Peyer's patch (tissue), 4 donors: ENCODE data around the gene MYLK. TPM values are rescaled to one million over a fixed set of nuclear protein-coding genes. Genes with fewer than 3 reads are reported as not detected.
A peak's percentile ranks its signal among the peaks of the same experiment; 100 is the strongest.

Experiments used
- DNase-seq, 3 donors: peaks; one replicate each; pipeline ENCODE4 v3.0.0-alpha.2; 2017 to 2019
- H3K27ac ChIP-seq, 4 donors: fragments of 200-600 bp; sonication (generic); one replicate each; pipeline ENCODE4 v1.5.1; 2016 to 2019
- H3K27me3 ChIP-seq, 2 donors: fragments of 200-600 bp; sonication (generic); one replicate each; pipeline ENCODE4 v1.5.1; 2019
- H3K36me3 ChIP-seq, 3 donors: fragments of 200-600 bp; sonication (generic); one replicate each; pipeline ENCODE4 v1.5.1; 2016 to 2019
- H3K4me1 ChIP-seq, 4 donors: fragments of 200-600 bp; sonication (generic); one replicate each; pipeline ENCODE4 v1.5.1; 2016 to 2019
- H3K4me3 ChIP-seq, 4 donors: fragments of 200-600 bp; sonication (generic); 1 replicate in 3 of 4; 2 replicates in 1 of 4; pipeline ENCODE4 v1.5.1; 2016 to 2019; ENCODE audit warnings: mild to moderate bottlenecking in 1 of 4
- H3K9me3 ChIP-seq, 4 donors: fragments of 200-600 bp; sonication (generic); one replicate each; pipeline ENCODE4 v1.5.1; 2016 to 2019; ENCODE audit warnings: mild to moderate bottlenecking in 1 of 4
- POLR2A ChIP-seq, 2 donors: fragments of 450-650 bp; IDR thresholded peaks; one replicate each; pipeline ENCODE4 v1.5.1; 2017; ENCODE audit warnings: antibody characterized with exemption in 2 of 2, mild to moderate bottlenecking in 2 of 2, moderate library complexity in 2 of 2
- total RNA-seq, 4 donors: library from RNA; depleted of rRNA; stranded (reverse); fragments of >200 nt; gene quantifications; one replicate each; pipeline ENCODE4 v1.1.0, GENCODE V29; 2016
- TF ChIP-seq, protein P1 (sequence below), 6 experiments: fragments of 450-650 bp in 4 of 6; fragments of 200-600 bp in 2 of 6; sonication (generic) in 1 of 6; IDR thresholded peaks; one replicate each; pipeline ENCODE4 v1.5.1; 2017 to 2019; ENCODE audit warnings: antibody characterized with exemption in 6 of 6, mild to moderate bottlenecking in 3 of 6, moderate library complexity in 1 of 6

MYLK gene
- total RNA-seq, 4 donors from 2014 or later, result 81.3 to 117 (median 94.1) TPM

DNA sequence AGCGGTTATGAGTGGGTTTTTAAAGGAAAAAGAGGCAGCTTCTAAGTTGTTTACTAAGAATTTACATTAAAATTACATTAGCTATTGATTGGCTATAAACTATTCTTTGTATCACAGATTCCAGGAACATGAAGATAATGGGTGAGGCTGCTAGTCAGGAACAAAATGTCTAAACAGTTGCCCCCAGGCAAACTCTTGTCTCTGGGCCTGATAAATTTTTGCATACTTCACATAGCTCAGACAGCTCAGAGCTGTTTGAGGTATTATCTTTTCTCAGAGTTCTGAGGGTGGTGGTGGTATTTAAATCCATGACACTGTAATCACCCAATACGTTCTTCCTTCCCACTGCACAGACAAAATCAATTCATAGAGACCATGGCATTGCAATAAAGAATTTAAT lies 297.2 kb downstream of the MYLK start:
- TF ChIP-seq, protein P1, sequence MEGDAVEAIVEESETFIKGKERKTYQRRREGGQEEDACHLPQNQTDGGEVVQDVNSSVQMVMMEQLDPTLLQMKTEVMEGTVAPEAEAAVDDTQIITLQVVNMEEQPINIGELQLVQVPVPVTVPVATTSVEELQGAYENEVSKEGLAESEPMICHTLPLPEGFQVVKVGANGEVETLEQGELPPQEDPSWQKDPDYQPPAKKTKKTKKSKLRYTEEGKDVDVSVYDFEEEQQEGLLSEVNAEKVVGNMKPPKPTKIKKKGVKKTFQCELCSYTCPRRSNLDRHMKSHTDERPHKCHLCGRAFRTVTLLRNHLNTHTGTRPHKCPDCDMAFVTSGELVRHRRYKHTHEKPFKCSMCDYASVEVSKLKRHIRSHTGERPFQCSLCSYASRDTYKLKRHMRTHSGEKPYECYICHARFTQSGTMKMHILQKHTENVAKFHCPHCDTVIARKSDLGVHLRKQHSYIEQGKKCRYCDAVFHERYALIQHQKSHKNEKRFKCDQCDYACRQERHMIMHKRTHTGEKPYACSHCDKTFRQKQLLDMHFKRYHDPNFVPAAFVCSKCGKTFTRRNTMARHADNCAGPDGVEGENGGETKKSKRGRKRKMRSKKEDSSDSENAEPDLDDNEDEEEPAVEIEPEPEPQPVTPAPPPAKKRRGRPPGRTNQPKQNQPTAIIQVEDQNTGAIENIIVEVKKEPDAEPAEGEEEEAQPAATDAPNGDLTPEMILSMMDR (IDR thresholded peaks at IDR 0.05), result no peak
- TF ChIP-seq POLR2A (IDR thresholded peaks at IDR 0.05), result no peak

DNA sequence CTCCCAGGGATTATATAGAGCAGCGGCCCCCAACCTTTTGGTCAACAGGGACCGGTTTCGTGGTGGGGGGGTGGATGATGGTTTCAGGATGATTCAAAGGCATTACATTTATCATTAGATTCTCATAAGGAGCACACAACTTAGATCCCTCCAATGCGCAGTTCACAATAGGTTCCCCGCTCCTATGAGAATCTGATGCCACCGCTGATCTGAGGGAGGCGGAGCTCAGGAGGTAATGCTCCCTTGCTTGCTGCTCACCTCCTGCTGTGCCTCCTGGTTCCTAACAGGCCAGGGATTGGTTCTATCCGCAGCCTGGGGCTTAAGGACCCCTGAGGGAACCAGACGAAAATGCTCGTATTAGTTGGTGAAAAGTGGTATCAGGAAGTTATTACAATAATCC lies 298.0 kb downstream of the MYLK start:
- H3K27ac ChIP-seq, result peak overlapping the region; percentile 79 to 95 (median 90)
- H3K36me3 ChIP-seq, result peaks cover 0 to 4% (median 0%) of the 10 kb centered on the region in 3 donors
- H3K27me3 ChIP-seq, result no peaks in the 10 kb centered on the region
- H3K4me3 ChIP-seq, result peak overlapping the region; percentile 76 to 98 (median 81)
- H3K4me1 ChIP-seq, result peaks cover 0 to 19% (median 0%) of the 10 kb centered on the region in 4 donors
- TF ChIP-seq, protein P1 (IDR thresholded peaks at IDR 0.05), result no peak
- no peak for TF ChIP-seq POLR2A (IDR thresholded peaks at IDR 0.05)
- H3K9me3 ChIP-seq, result peaks cover 0 to 11% (median 4%) of the 10 kb centered on the region in 4 donors
- DNase-seq, result peak; percentile 28 to 63 (median 59)

More for the DNA sequence above, 297.2 kb downstream of the MYLK start:
- Histone ChIP-seq H3K27ac (no peak overlapping the region), H3K9me3 (peaks cover 0 to 11% (median 4%) of the 10 kb centered on the region in 4 donors), H3K4me1 (peaks cover 0 to 19% (median 0%) of the 10 kb centered on the region in 4 donors), H3K4me3 (no peak overlapping the region), H3K36me3 (no peaks in the 10 kb centered on the region), H3K27me3 (no peaks in the 10 kb centered on the region)
- no peak for DNase-seq

DNA sequence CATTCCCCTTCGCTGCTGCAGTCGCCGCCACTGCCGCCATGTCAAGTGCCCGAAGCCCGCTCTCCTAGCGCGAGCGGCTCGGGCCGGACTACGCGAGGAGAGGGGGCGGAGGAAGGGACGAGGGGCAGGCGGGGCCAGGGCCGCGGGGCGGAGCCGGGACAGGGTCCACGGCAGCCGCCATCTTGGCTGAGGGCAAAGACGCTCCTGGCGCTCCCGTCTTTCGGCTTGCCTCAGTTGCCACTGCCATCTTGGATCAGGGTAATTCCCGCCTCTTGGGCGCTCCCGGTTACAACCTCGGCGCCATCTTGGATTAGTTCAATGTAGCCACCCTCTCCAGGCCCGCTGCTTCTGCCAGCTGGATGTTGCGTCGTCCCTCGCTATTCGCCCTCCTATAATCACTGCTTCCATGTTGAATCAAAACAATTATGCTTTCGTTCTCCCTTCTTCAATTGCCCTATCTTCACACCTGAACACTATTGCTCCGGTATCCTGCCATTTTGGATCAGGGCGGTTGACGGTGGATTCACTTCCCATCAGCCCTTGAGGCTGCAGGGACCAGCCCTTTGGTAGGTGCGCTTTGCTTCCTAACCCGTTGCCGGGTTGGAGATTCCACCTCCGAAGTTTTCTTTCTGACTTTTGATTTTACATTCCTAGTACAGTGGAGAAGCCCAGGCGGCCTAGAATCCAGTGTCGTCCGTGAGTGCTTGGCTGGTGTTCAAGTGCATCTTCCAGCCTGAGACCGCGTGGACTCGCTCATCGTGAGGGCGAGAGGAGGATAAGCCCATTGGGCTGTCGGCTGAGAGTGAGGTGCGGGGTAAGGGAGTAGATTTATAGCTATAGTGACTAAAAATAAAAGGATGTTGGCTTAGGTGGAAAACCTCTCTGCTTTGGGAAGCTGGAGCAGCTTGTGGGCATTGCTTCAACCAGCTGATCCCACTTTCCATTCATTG lies 298.9 kb downstream of the MYLK start, which contains the start of gene HACD2:
Gene HACD2, minus strand, starts transcription at position 66 of the 950 bp plus-strand sequence. Its CDS starts 26 bp downstream, at position 40.
- H3K27ac ChIP-seq, result peak within 1 kb of the TSS; percentile 79 to 95 (median 90)
- DNase-seq, result peak; percentile 95 to 98 (median 98)
- peak; percentile 89 to 96 for TF ChIP-seq POLR2A (IDR thresholded peaks at IDR 0.05)
- TF ChIP-seq, protein P1 (IDR thresholded peaks at IDR 0.05), result no peak
- peaks cover 0 to 10% (median 0%) of the 10 kb centered on the region in 3 donors for H3K36me3 ChIP-seq
- no peaks in the 10 kb centered on the region for H3K27me3 ChIP-seq
- H3K4me3 ChIP-seq, result peak within 1 kb of the TSS; percentile 76 to 98 (median 81)
- peaks cover 0 to 19% (median 0%) of the 10 kb centered on the region in 4 donors for H3K4me1 ChIP-seq
- H3K9me3 ChIP-seq, result peaks cover 0 to 2% (median 0%) of the 10 kb centered on the region in 4 donors

DNA sequence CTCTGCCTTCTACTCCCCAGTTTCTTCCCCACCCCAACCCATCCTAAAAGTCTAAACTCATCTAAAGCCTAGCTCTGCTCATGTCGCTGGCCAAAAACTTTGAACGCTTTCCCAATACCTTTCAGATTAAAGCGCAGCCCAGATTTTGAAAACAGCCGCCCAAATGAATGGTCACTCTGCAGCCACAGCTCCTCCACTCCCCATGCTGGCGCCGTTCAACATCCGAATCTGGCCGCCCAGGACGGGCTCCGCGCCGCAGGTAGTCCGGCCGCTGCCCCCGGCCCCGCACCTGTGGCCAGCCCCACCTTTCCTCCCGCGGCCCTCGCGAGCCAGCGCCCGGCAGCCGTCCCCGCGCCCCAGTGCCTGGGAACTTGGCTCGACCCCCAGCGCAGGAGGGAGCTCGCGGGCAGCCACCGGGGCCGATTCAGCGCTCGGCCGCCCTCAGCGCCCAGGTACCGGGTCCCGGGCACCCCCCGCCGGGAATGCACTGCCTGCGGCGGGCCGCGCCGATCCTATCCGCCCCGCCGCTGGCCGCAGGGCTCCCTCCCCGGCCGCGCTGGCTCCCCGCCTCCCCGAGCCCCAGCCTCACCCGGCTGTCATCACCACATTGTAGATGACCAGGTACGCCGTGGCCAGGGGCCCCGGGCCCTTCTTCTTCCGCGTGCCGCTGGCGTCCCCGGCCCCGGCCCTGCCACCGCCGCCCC lies 299.7 kb downstream of the MYLK start:
- no peak for TF ChIP-seq POLR2A (IDR thresholded peaks at IDR 0.05)
- TF ChIP-seq, protein P1 (IDR thresholded peaks at IDR 0.05), result no peak
- Histone ChIP-seq H3K27me3 (no peaks in the 10 kb centered on the region), H3K9me3 (no peaks in the 10 kb centered on the region), H3K36me3 (peaks cover 0 to 18% (median 0%) of the 10 kb centered on the region in 3 donors), H3K4me3 (peak overlapping the region; percentile 76 to 98 (median 81)), H3K4me1 (peaks cover 0 to 19% (median 0%) of the 10 kb centered on the region in 4 donors), H3K27ac (peak overlapping the region; percentile 79 to 95 (median 90))
- DNase-seq, result peak in 2 of 3 donors; percentile 41 to 67

DNA sequence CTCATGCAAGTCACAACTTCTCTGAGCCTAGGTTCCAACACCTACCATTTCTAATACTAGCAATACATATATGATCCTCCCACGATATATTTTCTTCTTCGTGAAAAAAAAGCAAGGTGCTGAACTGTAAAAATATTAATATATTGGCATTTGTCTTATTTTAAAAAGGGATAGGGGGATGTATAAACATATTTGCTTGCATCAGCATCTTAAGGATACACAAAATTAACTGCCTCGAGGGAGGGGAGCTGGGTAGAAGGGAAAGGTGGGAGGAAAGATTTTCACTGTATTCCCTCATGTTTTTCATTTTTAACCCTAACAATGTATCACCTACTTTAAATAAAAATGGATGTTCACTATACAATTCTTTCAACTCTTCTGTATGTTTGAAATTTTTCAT lies 300.6 kb downstream of the MYLK start:
- TF ChIP-seq, protein P1 (IDR thresholded peaks at IDR 0.05), result no peak
- TF ChIP-seq POLR2A (IDR thresholded peaks at IDR 0.05), result no peak
- no peaks in the 10 kb centered on the region for H3K9me3 ChIP-seq
- peaks cover 0 to 27% (median 0%) of the 10 kb centered on the region in 3 donors for H3K36me3 ChIP-seq
- peaks cover 0 to 19% (median 0%) of the 10 kb centered on the region in 4 donors for H3K4me1 ChIP-seq
- no peak for DNase-seq
- no peak overlapping the region for H3K27ac ChIP-seq
- H3K27me3 ChIP-seq, result no peaks in the 10 kb centered on the region
- peak overlapping the region in 1 of 4 donors; percentile 85 for H3K4me3 ChIP-seq
